HL-60 (cell line): ENCODE data around the gene LRRC8D.

Experiments
- DNase-seq, 2 experiments: peaks; one replicate each; pipeline ENCODE4 v3.0.0-alpha.2; 2010 to 2020; ENCODE audit warnings: low read depth in 1 of 2, low spot score in 1 of 2
- H3K27ac ChIP-seq: fragments of 250-450 bp; sonication (Bioruptor Pico); replicated peaks from 2 replicates; pipeline ENCODE4 v1.5.1; 2020; ENCODE audit warnings: mild to moderate bottlenecking, moderate library complexity
- H3K27me3 ChIP-seq: fragments of 250-450 bp; sonication (Bioruptor Pico); 2 replicates; pipeline ENCODE4 v1.5.1; 2021; ENCODE audit warnings: mild to moderate bottlenecking, moderate library complexity; ENCODE audit not compliant: insufficient read depth, poor library complexity, severe bottlenecking
- H3K4me3 ChIP-seq: replicated peaks from 2 replicates; pipeline ENCODE4 v1.5.1; 2011; ENCODE audit warnings: mild to moderate bottlenecking, control low read depth, low read length; ENCODE audit not compliant: insufficient read depth
- CTCF ChIP-seq: IDR thresholded peaks from one replicate; pipeline ENCODE4 v1.5.1; 2011; ENCODE audit warnings: low read length, control low read depth, inconsistent platforms; ENCODE audit not compliant: insufficient read depth
- GABPA ChIP-seq: IDR thresholded peaks from 2 replicates; pipeline ENCODE4 v1.6.1; 2012; ENCODE audit warnings: low read depth
- POLR2AphosphoS5 ChIP-seq: IDR thresholded peaks from 2 replicates; pipeline ENCODE4 v1.6.1; 2012; ENCODE audit warnings: low read depth
- SPI1 ChIP-seq: IDR thresholded peaks from 2 replicates; pipeline ENCODE4 v1.6.1; 2012; ENCODE audit warnings: low read depth, mild to moderate bottlenecking, borderline replicate concordance
- TF ChIP-seq, protein P1 (sequence below): IDR thresholded peaks from 2 replicates; pipeline ENCODE4 v1.6.1; 2012; ENCODE audit warnings: low read depth; ENCODE audit not compliant: insufficient replicate concordance

Gene LRRC8D

GRCh38 chr1:89892816-89893215 lies 72.0 kb downstream of the LRRC8D start:
- H3K27me3 ChIP-seq = no peaks in the 10 kb centered on the region
- no peak overlapping the region for H3K27ac ChIP-seq
- H3K4me3 ChIP-seq = no peak overlapping the region
- DNase-seq = no peak
- TF ChIP-seq, protein P1, sequence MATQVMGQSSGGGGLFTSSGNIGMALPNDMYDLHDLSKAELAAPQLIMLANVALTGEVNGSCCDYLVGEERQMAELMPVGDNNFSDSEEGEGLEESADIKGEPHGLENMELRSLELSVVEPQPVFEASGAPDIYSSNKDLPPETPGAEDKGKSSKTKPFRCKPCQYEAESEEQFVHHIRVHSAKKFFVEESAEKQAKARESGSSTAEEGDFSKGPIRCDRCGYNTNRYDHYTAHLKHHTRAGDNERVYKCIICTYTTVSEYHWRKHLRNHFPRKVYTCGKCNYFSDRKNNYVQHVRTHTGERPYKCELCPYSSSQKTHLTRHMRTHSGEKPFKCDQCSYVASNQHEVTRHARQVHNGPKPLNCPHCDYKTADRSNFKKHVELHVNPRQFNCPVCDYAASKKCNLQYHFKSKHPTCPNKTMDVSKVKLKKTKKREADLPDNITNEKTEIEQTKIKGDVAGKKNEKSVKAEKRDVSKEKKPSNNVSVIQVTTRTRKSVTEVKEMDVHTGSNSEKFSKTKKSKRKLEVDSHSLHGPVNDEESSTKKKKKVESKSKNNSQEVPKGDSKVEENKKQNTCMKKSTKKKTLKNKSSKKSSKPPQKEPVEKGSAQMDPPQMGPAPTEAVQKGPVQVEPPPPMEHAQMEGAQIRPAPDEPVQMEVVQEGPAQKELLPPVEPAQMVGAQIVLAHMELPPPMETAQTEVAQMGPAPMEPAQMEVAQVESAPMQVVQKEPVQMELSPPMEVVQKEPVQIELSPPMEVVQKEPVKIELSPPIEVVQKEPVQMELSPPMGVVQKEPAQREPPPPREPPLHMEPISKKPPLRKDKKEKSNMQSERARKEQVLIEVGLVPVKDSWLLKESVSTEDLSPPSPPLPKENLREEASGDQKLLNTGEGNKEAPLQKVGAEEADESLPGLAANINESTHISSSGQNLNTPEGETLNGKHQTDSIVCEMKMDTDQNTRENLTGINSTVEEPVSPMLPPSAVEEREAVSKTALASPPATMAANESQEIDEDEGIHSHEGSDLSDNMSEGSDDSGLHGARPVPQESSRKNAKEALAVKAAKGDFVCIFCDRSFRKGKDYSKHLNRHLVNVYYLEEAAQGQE = peak; percentile 77
- TF ChIP-seq POLR2AphosphoS5 = no peak

DNA sequence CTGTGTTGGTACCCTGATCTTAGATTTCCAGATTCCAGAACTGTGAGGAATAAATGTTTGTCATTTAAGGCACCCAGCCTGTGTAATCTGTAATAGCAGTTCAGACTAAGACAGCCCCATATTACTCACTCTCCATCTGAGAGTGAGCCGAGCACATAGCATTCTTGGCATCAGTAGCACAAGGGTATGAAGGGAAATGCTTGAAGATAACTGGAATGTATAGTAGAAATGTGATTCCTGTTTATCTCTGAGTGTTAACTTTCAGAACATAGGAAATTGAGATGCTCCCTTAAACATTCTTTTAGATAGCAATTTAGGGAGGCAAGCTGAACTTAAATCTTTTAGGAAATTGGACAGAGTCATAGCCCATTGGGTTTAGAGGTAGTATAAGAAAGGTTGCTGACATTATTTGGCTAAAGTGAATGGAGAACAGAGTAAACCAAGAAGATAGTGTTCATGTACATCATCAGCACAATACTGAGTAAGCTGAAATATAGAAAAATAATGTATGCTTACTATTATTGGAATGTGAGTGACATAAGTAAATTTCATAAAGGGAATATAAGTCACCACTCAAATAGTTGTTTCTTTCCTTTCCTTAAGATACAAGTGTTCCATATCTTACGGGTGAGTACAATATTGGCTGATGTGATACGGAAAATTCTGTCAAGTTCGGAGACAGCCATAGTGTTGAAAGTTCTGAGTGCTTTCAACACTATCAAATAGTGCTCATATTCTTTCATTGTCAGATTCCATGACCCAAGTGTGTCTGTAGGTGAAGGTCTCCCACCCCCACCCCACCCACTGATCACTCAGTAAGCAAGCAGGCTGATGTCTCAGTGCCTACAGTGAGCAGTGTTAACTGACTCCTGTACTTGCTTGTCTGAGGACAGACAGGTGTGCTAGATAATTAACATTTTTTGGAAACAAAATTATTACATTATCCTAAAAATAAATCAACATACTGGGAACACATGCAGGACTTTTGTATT lies 73.7 kb downstream of the LRRC8D start:
- H3K27me3 ChIP-seq = no peaks in the 10 kb centered on the region
- DNase-seq = no peak
- TF ChIP-seq SPI1 = no peak
- TF ChIP-seq, protein P1 = no peak
- no peak for TF ChIP-seq GABPA
- TF ChIP-seq POLR2AphosphoS5 = no peak
- no peak for TF ChIP-seq CTCF
- no peak overlapping the region for H3K27ac ChIP-seq
- H3K4me3 ChIP-seq = no peak overlapping the region

- no peak for DNase-seq
- Histone ChIP-seq H3K4me3 (no peak overlapping the region), H3K27ac (no peak overlapping the region), H3K27me3 (no peaks in the 10 kb centered on the region)
- TF ChIP-seq, protein P1 = no peak
- TF ChIP-seq GABPA (no peak), POLR2AphosphoS5 (no peak), CTCF (no peak), SPI1 (no peak)
Observed at GRCh38 chr1:89896105-89896942, 75.5 kb downstream of the LRRC8D start.
